Measurements from ENCODE around the gene SPEF2.

DNA sequence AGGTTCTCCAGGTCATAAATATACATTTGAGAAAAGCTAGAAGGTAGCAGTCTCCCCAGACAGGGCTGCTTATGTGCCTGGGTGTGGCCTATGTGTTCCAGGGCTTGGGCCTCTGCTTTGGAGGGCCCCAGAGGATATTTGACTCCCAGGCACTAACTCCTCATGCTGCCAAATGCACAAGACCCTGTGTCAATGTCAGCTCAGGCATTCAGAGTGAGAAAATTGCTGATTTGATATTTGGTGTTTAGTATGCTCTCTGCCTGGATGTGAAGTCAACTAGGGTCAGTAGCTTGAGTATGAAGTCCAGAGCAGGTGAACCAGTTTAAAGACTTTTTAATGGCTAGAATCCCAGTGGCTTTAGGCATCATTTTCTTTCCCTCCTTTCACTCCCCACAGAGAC is 181.5 kb downstream of the SPEF2 start:
- TF ChIP-seq, protein P1, sequence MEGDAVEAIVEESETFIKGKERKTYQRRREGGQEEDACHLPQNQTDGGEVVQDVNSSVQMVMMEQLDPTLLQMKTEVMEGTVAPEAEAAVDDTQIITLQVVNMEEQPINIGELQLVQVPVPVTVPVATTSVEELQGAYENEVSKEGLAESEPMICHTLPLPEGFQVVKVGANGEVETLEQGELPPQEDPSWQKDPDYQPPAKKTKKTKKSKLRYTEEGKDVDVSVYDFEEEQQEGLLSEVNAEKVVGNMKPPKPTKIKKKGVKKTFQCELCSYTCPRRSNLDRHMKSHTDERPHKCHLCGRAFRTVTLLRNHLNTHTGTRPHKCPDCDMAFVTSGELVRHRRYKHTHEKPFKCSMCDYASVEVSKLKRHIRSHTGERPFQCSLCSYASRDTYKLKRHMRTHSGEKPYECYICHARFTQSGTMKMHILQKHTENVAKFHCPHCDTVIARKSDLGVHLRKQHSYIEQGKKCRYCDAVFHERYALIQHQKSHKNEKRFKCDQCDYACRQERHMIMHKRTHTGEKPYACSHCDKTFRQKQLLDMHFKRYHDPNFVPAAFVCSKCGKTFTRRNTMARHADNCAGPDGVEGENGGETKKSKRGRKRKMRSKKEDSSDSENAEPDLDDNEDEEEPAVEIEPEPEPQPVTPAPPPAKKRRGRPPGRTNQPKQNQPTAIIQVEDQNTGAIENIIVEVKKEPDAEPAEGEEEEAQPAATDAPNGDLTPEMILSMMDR (IDR thresholded peaks at IDR 0.05; ENCODE audit: poor library complexity), result no peak
- TF ChIP-seq EZH2 (IDR thresholded peaks at IDR 0.05; ENCODE audit: borderline replicate concordance), result no peak
- TF ChIP-seq EZH2phosphoT487 (IDR thresholded peaks at IDR 0.05; ENCODE audit: low read depth, severe bottlenecking, unreplicated experiment), result no peak
